ENCODE measurements around the gene ZNF324B. TPM values are rescaled to one million over a fixed set of nuclear protein-coding genes. Genes with fewer than 3 reads are reported as not detected.
A peak's percentile ranks its signal among the peaks of the same experiment; 100 is the strongest.

The ZNF324B gene
- total and polyA plus RNA-seq, 2 donors (not counting 3 experiments of a cell fraction or from before 2014, with no cell fraction given): 3.4 to 6.9 TPM

- peak; percentile 96 for DNase-seq (ENCODE audit: low read depth, low spot score)
- no peaks in the 10 kb centered on the region for H4K20me1 ChIP-seq (replicated peaks; ENCODE audit: control insufficient read depth, extremely low read depth, insufficient read depth, low read length)
- H3K27ac ChIP-seq (ENCODE audit: insufficient read depth, low read depth, low read length): peak within 1 kb of the TSS; percentile 45
- peaks cover 3% of the 10 kb centered on the region for H3K4me1 ChIP-seq (ENCODE audit: control insufficient read depth, extremely low read depth, insufficient read depth, low read length)
- peaks cover 10% of the 10 kb centered on the region for H3K79me2 ChIP-seq (ENCODE audit: control insufficient read depth, insufficient read depth, low read length)
- peaks cover 4 to 13% of the 10 kb centered on the region in 2 experiments for H3K36me3 ChIP-seq (ENCODE audit: control insufficient read depth in 2 of 2, extremely low read depth in 1 of 2, insufficient read depth in 2 of 2, low read length in 2 of 2)
- no peaks in the 10 kb centered on the region for H3K27me3 ChIP-seq (ENCODE audit: control insufficient read depth in 2 of 2, insufficient read depth in 2 of 2, low read length in 2 of 2)
- intact Hi-C loops (cut with micrococcal nuclease): loop anchor here (1.0 to 2.0 kb wide), 4 partner anchors 8 to 238 kb away; partner anchors contain the start of genes ZNF324B, ZNF544 and ZNF837
- CTCF ChIA-PET: no interaction called here
- TSS peak; percentile 69 for BruUV-seq (replicated peaks)
- dilution Hi-C loops (cut with MboI; ENCODE audit: extremely low pct_ligation_motif_present, low sequenced_read_pairs): no loop called here
- H3K9ac ChIP-seq (replicated peaks; ENCODE audit: extremely low read depth, insufficient read depth, low read length): peak within 1 kb of the TSS; percentile 63
- FAIRE-seq: peak; percentile 99
- H3K4me3 ChIP-seq (replicated peaks in 1 of 3; ENCODE audit: insufficient read depth in 1 of 3, low read depth in 1 of 3, low read length in 3 of 3): peak within 1 kb of the TSS; percentile 62 to 76 (median 72)
- H3K9me1 ChIP-seq (replicated peaks; ENCODE audit: control insufficient read depth, extremely low read depth, insufficient read depth, low read length): no peaks in the 10 kb centered on the region
- POLR2A ChIA-PET: no interaction called here
- TF ChIP-seq, protein P1, sequence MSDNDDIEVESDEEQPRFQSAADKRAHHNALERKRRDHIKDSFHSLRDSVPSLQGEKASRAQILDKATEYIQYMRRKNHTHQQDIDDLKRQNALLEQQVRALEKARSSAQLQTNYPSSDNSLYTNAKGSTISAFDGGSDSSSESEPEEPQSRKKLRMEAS (IDR thresholded peaks at IDR 0.05; ENCODE audit: insufficient read depth, insufficient read length): peak; percentile 90
- TF ChIP-seq FOS (IDR thresholded peaks at IDR 0.05; ENCODE audit: borderline replicate concordance, insufficient read depth, low read length): no peak
- no peak for TF ChIP-seq GATA2 (IDR thresholded peaks at IDR 0.05; ENCODE audit: insufficient read depth, insufficient read length, low read depth, low read length)
- no peak for TF ChIP-seq MYC (IDR thresholded peaks at IDR 0.05; ENCODE audit: low read depth, low read length)
- no peak for TF ChIP-seq EZH2 (IDR thresholded peaks at IDR 0.05; ENCODE audit: borderline replicate concordance, low read depth, low read length, severe bottlenecking)
- peak; percentile 76 for TF ChIP-seq POLR2A (IDR thresholded peaks at IDR 0.05; ENCODE audit: low read depth, low read length)
- TF ChIP-seq CTCF (IDR thresholded peaks at IDR 0.05; ENCODE audit: extremely low read depth in 1 of 2, insufficient read depth in 1 of 2, low read depth in 1 of 2, low read length in 2 of 2): no peak
- TF ChIP-seq JUN (IDR thresholded peaks at IDR 0.05; ENCODE audit: borderline replicate concordance, insufficient read depth, insufficient read length, low read depth): no peak
- peak; percentile 86 for TF ChIP-seq POLR2AphosphoS5 (IDR thresholded peaks at IDR 0.05; ENCODE audit: insufficient read depth, low read depth, low read length)
- peak within 1 kb of the TSS; percentile 73 for H3K4me2 ChIP-seq (ENCODE audit: insufficient read depth, low read length)
- H3K9me3 ChIP-seq (replicated peaks; ENCODE audit: control insufficient read depth, insufficient read depth, low read length): no peaks in the 10 kb centered on the region
- H2AFZ ChIP-seq (ENCODE audit: low read depth, low read length): peak within 1 kb of the TSS; percentile 90
Observed at GRCh38 chr19:58466760-58467589, 15.6 kb downstream of the ZNF324B start, which contains the start of gene ZNF324. Gene ZNF324, plus strand, starts transcription at chr19:58467080. Its CDS starts 2,106 bp downstream, at chr19:58469186.
